ENCODE data around the gene ASB18. TPM values are rescaled to one million over a fixed set of nuclear protein-coding genes. Genes with fewer than 3 reads are reported as not detected.

The ASB18 gene
- total RNA-seq, 1 experiment from 2014 or later: not detected

- peaks cover 5% of the 10 kb centered on the region for H3K4me1 Mint-ChIP-seq (ENCODE audit: insufficient read depth, unreplicated experiment)
- BruUV-seq (replicated peaks): no TSS peak
- POLR2A ChIA-PET: interaction anchor here (0.7 kb wide), 1 partner anchor 10 kb away, joined by 3 read pairs; no protein-coding TSS in a partner anchor
- H3K36me3 Mint-ChIP-seq (ENCODE audit: insufficient read depth, unreplicated experiment): no peaks in the 10 kb centered on the region
- no peak for DNase-seq (ENCODE audit: unreplicated experiment)
- H3K27me3 Mint-ChIP-seq (ENCODE audit: insufficient read depth, unreplicated experiment): peaks cover 58% of the 10 kb centered on the region
- no peak overlapping the region for H3K27ac Mint-ChIP-seq (ENCODE audit: low read depth, unreplicated experiment)
- no peaks in the 10 kb centered on the region for H3K9me3 Mint-ChIP-seq (ENCODE audit: unreplicated experiment)
- intact Hi-C loops (cut with micrococcal nuclease): no loop called here
- H3K4me3 Mint-ChIP-seq (ENCODE audit: unreplicated experiment): no peak overlapping the region
- TF ChIP-seq CTCF (IDR thresholded peaks at IDR 0.05; ENCODE audit: unreplicated experiment): no peak
- CTCF ChIA-PET: interaction anchor here (1.0 to 4.2 kb wide), 2 partner anchors 10 to 392 kb away, joined by 4 to 14 read pairs; no protein-coding TSS in a partner anchor
Measured at GRCh38 chr2:236171181-236171679, 93.0 kb downstream of the ASB18 start.

- no peak overlapping the region for H3K4me3 Mint-ChIP-seq (ENCODE audit: unreplicated experiment)
- CTCF ChIA-PET: interaction anchor here (1.0 to 4.2 kb wide), 2 partner anchors 10 to 392 kb away, joined by 4 to 14 read pairs; no protein-coding TSS in a partner anchor
- no TSS peak for BruUV-seq (replicated peaks)
- POLR2A ChIA-PET: no interaction called here
- H3K27me3 Mint-ChIP-seq (ENCODE audit: insufficient read depth, unreplicated experiment): peaks cover 64% of the 10 kb centered on the region
- no peak overlapping the region for H3K27ac Mint-ChIP-seq (ENCODE audit: low read depth, unreplicated experiment)
- H3K9me3 Mint-ChIP-seq (ENCODE audit: unreplicated experiment): no peaks in the 10 kb centered on the region
- peaks cover 5% of the 10 kb centered on the region for H3K4me1 Mint-ChIP-seq (ENCODE audit: insufficient read depth, unreplicated experiment)
- H3K36me3 Mint-ChIP-seq (ENCODE audit: insufficient read depth, unreplicated experiment): no peaks in the 10 kb centered on the region
- intact Hi-C loops (cut with micrococcal nuclease): no loop called here
- no peak for DNase-seq (ENCODE audit: unreplicated experiment)
- no peak for TF ChIP-seq CTCF (IDR thresholded peaks at IDR 0.05; ENCODE audit: unreplicated experiment)
Measured at GRCh38 chr2:236170590-236171165, 93.5 kb downstream of the ASB18 start.

GRCh38 chr2:236169741-236170589 is 94.2 kb downstream of the ASB18 start:
- BruUV-seq (replicated peaks): no TSS peak
- POLR2A ChIA-PET: interaction anchor here (0.7 kb wide), 1 partner anchor 267 kb away, joined by 4 read pairs; no protein-coding TSS in a partner anchor
- Mint-ChIP-seq H3K36me3 (ENCODE audit: insufficient read depth, unreplicated experiment) (no peaks in the 10 kb centered on the region), H3K4me3 (ENCODE audit: unreplicated experiment) (no peak overlapping the region), H3K4me1 (ENCODE audit: insufficient read depth, unreplicated experiment) (peaks cover 5% of the 10 kb centered on the region), H3K27ac (ENCODE audit: low read depth, unreplicated experiment) (no peak overlapping the region), H3K27me3 (ENCODE audit: insufficient read depth, unreplicated experiment) (peaks cover 64% of the 10 kb centered on the region), H3K9me3 (ENCODE audit: unreplicated experiment) (no peaks in the 10 kb centered on the region)
- TF ChIP-seq CTCF (IDR thresholded peaks at IDR 0.05; ENCODE audit: unreplicated experiment): no peak
- intact Hi-C loops (cut with micrococcal nuclease): no loop called here
- CTCF ChIA-PET: interaction anchor here (4.2 kb wide), 1 partner anchor 11 kb away, joined by 14 read pairs; no protein-coding TSS in a partner anchor
- no peak for DNase-seq (ENCODE audit: unreplicated experiment)

- POLR2A ChIA-PET: interaction anchor here (0.7 kb wide), 1 partner anchor 266 kb away, joined by 4 read pairs; no protein-coding TSS in a partner anchor
Measured at GRCh38 chr2:236169151-236169721, 95.0 kb downstream of the ASB18 start.

More at GRCh38 chr2:236169151-236169721, 95.0 kb downstream of the ASB18 start:
- TF ChIP-seq CTCF (IDR thresholded peaks at IDR 0.05; ENCODE audit: unreplicated experiment): no peak
- H3K4me3 Mint-ChIP-seq (ENCODE audit: unreplicated experiment): no peak overlapping the region
- no peaks in the 10 kb centered on the region for H3K36me3 Mint-ChIP-seq (ENCODE audit: insufficient read depth, unreplicated experiment)
- no TSS peak for BruUV-seq (replicated peaks)
- H3K27ac Mint-ChIP-seq (ENCODE audit: low read depth, unreplicated experiment): no peak overlapping the region
- CTCF ChIA-PET: interaction anchor here (4.2 kb wide), 1 partner anchor 12 kb away, joined by 14 read pairs; no protein-coding TSS in a partner anchor
- intact Hi-C loops (cut with micrococcal nuclease): no loop called here
- no peaks in the 10 kb centered on the region for H3K9me3 Mint-ChIP-seq (ENCODE audit: unreplicated experiment)
- DNase-seq (ENCODE audit: unreplicated experiment): no peak
- H3K27me3 Mint-ChIP-seq (ENCODE audit: insufficient read depth, unreplicated experiment): peaks cover 57% of the 10 kb centered on the region
- H3K4me1 Mint-ChIP-seq (ENCODE audit: insufficient read depth, unreplicated experiment): peaks cover 5% of the 10 kb centered on the region

All from MCF 10A (cell line).